NCI-H748 treated with DMSO at 0.1 percent for 48 hours (cell line): ENCODE measurements around the gene SAMD11.

ENCODE experiments used
- DNase-seq: peaks from one replicate; lab custom pipeline; 2025; lab: John Stamatoyannopoulos, UW

The SAMD11 gene

DNA sequence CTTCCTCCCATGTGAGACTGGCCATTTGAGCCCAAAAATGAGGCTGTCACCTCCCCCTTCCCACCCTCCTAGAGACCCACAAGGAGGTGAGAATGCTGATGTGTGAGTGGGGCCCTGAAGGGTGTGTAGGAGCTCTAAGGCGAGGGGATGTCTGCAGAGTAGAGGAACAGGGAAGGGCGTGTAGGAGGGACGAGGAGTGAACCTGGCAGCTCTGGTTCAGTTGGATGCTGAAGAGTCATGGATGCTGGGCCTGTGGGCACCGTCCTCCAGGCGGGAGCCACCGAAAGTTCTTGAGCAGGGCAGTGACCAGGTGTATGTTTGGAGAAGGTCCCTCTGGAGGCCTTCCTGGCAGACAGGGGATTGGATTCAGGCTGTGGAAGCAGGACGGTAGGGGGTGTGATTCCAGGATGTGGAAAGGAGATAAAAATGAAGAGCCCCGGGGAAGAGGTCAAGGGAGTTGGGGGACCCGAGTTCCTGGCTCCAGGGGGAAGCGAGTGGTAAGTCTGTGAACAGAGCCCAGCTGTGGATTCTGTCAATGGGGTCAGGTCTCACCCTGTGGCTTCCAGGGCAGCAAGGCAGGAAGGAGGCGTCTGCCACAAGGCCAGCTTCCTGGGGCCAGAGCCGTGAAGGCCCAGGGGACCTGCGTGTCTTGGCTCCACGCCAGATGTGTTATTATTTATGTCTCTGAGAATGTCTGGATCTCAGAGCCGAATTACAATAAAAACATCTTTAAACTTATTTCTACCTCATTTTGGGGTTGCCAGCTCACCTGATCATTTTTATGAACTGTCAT lies 7.9 kb downstream of the SAMD11 start:
- no peak for DNase-seq

DNA sequence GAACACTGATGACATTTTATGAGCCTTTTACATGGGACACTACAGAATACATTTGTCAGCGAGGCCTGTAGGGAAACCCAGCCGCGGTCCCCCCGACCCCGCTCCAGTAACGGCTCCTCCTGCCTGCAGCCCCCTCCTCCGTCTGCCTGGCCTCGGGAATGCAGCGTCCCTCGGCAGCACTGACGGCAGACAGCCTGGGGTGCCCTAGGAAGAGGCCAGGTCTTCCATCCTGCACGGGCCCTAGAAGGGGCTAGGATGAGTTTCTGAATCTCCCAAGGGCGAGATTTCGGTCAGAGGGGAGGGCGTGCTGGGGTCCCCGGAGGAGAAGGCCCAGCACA lies 8.4 kb downstream of the SAMD11 start:
- no peak for DNase-seq

DNA sequence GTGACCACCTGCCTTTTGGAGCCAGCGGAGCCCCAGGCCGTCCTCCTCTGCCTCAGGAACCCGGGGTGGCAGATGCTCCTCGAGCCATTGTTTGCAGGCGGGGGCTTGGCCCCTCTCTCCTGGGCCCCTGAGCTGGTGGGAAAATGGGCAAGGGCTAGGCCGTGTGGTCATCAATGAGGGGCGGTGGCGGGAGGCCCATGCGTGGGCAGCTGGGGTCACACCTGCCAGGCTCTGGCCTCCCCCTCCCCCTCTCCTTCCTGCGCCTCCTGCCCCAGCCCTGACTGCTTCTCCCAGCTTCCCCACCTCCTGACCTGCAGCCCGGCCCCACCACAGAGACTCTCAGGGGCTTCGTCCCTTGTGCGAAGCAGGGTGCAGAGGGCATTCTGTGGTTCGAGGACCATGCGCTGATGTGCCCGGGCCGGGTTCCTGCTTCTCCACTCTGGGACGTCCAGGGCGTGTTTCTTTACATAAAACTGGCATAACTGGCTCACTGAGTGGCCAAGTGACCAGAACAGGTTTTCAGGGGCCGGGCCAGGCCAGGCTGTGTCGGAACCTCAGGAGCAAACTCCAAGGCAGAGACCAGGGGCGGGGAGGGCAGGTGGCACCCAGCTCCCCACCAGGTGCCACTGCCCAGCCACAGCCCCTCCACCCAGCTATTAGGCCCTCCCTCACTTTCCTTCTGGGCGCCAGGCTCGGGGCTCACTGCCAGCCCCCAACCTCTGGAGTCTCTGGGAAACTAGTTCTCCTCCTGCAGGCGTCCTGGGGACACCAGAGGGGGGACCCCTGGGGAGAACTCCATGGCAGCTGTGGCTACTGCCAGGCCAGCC lies 9.3 kb downstream of the SAMD11 start:
- no peak for DNase-seq

- no peak for DNase-seq
These were observed 9.8 kb downstream of the SAMD11 start for GRCh38 chr1:933603-933940.

DNA sequence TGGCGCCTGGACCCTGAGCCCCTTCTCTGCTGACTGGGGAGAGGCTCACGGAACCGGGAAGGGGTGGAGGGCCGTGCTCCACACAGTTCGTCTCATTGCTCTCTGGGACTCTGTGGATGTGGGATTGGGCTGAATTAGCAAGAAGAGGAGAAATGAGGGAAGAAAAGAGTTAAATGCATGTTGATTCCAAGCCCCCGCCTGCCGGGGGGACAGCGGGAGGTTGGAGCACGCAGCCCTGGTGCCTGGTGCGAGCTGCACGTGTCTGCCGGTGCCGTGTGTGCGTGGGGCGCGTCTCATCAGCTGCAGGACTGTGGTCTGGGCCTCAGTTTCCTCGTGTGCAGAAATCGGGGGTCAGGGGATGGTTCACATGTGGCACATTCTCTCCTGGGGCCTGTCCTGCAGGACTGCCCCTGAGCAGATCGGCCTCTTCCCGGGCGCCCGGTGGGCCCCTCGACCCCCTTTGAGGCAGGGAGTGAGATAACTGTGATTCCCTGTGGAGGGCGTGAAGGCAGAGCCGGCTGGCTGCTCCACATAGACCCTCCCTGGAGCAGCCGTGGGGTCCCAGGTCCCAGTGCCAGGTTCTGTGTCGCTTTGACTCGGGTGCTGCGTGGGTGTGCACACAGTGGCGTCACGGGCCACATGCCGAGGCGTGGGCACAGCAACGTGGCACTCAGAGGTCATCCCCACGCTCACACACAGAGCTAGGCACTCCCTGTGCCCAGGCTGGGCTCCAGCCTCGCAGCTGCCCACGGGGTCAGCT lies 11.4 kb downstream of the SAMD11 start:
- DNase-seq, result no peak

- peak; percentile 59 for DNase-seq
These were observed 12.1 kb downstream of the SAMD11 start for GRCh38 chr1:935751-936231.

DNA sequence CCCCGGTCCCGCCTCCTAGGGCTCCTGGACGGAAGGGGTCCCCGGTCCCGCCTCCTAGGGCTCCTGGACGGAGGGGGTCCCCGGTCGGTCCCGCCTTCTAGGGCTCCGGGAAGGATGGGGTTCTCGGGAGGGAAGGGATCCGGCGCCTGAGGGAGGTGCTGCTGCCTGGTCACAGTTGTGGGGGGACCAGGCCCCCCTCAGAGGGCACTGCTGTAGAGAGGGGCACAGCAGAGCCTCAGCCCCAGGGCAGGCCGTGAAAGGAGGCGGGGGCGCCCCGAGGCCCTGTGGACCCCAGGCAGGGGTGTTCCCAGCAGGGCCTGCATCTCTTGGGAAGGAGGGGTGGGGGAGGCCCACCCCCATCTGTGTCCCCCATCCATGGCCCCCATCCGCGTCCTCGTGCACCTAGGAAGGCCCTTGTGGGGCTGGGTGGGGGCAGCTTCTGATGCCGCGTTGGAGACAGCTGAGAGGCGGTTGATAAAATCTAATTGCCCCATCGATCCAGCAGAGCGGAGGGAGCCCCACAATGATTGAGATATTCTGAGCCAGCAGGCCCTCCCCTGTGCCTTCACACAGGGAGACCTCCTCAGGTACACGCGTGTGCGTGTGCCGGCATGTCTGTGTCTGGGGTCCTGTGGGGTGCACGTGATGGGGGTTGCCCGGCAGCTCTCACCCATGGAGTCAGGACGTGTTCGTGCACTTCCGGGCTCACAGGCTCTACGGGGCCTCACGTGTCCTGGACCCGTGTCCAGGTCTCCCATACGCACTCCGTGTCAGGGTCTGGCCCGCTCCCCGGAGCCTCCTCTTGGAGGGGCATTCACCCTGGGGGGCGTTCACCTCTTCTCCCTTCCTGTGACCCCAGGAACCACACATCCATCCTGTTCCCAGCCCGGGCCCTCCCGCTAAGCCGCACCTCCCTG lies 12.9 kb downstream of the SAMD11 start:
- no peak for DNase-seq

GRCh38 chr1:937521-937920 lies 13.8 kb downstream of the SAMD11 start:
- no peak for DNase-seq

DNA sequence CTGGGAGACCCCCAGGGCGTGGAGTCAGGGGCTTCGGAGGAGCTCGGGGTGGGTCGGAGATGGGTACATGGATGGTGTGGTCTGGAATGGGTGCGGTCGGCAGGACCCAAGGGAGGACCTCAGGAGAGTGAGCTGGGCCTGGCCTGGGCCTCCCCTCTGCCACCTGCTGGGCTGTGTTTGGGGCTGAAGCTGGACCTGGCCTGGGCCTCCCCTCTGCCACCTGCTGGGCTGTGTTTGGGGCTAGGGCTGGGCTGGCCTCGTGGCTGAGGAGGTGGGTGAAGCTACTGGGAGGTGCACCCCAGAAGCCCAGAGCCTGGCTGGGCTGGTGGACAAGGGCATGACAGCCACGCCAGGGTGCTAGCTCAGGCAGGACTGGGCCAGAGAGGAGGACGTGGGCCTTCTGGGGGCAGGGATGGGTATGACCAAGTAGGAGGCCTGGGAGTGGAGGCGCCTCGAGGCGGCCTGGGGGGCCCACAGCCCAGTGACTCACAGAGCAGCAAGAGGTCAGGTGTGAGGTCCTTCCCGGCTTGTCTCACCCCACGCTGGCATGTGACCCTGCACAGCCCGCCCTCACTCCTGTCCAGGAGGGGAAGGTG lies 14.5 kb downstream of the SAMD11 start:
- DNase-seq, result no peak

DNA sequence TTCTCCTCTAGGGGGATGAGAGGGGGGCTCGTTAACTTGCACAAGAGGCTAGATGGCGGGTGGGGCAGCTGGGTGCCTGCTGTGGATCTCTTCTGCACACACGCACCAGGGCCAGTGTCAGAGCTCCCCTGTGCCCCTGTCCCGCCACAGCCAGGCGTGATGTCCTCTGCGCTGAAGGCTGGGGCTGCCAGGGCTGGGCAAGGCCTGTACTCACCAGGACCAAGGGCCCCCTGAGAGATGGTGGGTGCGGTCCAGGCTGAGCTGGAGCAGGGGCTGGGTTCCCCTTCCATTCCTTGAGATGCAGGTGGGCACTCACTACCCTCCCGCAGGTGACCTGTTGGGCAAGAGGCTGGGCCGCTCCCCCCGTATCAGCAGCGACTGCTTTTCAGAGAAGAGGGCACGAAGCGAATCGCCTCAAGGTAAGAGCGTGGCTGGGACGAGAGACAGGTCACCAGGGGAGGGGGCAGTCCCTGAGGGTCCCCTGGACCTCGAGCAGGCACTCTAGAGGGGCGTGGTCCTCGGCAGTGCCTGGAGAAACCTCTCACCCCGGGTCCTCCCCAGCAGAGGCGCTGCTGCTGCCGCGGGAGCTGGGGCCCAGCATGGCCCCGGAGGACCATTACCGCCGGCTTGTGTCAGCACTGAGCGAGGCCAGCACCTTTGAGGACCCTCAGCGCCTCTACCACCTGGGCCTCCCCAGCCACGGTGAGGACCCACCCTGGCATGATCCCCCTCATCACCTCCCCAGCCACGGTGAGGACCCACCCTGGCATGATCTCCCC lies 15.2 kb downstream of the SAMD11 start:
- DNase-seq, result no peak

DNA sequence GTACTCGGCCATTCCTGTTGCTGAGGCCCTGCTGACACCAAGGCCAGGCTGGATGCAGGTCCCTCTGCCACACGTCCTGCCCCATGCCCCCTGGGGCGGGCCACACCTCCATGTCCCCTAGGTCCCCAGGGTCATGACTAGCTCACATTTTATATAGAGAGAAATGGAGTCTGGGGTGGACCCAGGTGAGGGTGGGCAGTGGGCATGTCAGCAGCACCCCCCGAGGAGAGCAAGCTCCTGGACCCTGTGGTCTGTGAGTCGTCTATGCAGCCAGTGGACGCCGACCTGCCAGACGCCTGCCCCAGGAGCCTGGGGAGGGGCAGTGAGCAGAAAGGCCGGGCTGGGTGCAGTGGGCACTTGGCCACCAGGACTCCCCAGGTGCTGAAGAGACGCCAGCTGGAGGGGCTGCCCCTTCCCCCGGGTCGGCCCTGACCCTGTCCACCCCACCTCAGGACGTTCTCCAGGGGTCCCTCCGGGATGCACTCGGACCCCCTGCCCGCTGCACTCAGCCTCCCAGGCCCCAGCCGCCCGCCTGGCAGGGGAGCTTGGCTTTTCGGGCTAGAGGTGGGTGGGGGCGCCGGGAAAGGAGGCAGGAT lies 15.9 kb downstream of the SAMD11 start:
- DNase-seq, result no peak

GRCh38 chr1:940107-941014 lies 16.6 kb downstream of the SAMD11 start:
- peak; percentile 52 for DNase-seq

DNA sequence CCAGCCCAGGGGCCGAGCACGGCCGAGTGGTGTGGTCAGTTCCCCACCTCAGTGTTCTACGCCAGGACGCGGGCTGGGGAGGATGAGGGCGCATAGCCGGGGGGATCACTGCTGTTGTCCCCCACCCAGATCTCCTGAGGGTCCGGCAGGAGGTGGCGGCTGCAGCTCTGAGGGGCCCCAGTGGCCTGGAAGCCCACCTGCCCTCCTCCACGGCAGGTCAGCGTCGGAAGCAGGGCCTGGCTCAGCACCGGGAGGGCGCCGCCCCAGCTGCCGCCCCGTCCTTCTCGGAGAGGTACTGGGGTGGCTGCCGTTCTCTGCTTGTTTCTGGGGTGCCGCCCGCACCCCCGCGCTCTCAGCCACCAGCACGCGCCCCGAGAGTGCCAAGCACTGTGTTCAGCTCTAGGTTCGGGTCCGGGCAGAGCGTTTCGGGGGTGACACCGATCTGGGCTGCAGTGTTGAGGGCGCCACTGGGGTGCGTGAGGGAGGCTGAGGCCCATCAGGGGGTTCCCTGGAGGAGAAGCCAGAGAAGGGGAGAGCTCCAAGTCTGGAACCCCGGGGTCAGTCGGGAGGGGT lies 17.4 kb downstream of the SAMD11 start:
- no peak for DNase-seq

- peak; percentile 48 for DNase-seq
These were observed 18.1 kb downstream of the SAMD11 start for GRCh38 chr1:941588-942383.

DNA sequence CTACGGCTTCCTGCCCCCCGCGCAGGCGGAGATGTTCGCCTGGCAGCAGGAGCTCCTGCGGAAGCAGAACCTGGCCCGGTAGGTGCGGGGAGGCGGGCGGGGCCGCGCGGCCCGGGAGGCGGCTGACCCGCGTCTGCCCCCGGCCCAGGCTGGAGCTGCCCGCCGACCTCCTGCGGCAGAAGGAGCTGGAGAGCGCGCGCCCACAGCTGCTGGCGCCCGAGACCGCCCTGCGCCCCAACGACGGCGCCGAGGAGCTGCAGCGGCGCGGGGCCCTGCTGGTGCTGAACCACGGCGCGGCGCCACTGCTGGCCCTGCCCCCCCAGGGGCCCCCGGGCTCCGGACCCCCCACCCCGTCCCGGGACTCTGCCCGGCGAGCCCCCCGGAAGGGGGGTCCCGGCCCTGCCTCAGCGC lies 18.7 kb downstream of the SAMD11 start:
- DNase-seq, result no peak

- DNase-seq, result no peak
These were observed 19.3 kb downstream of the SAMD11 start for GRCh38 chr1:942864-943533.
